ENCODE measurements around the gene LGALS9C. TPM values are rescaled to one million over a fixed set of nuclear protein-coding genes. Genes with fewer than 3 reads are reported as not detected.
"Not testable (repeated sequence)": the region's sequence is repeated elsewhere in the genome, so short reads cannot be mapped to it uniquely, and the experiment has no call there.

The LGALS9C gene
- total RNA-seq, 1 experiment from 2014 or later, result not detected

- DNase-seq (ENCODE audit: low read depth), result not testable (repeated sequence)
These were observed 52.4 kb downstream of the LGALS9C start for GRCh38 chr17:18528899-18529500.

GRCh38 chr17:18530405-18530804, 53.8 kb downstream of the LGALS9C start:
- DNase-seq (ENCODE audit: low read depth), result not testable (repeated sequence)

GRCh38 chr17:18542234-18542633, 65.6 kb downstream of the LGALS9C start:
- DNase-seq (ENCODE audit: low read depth), result not testable (repeated sequence)

- not testable (repeated sequence) for DNase-seq (ENCODE audit: low read depth)
These were observed 66.3 kb downstream of the LGALS9C start for GRCh38 chr17:18542907-18543306.

Other genes starting within 250 kb of the LGALS9C start
- gene FLII, start 218.1 kb upstream of the LGALS9C start, total RNA-seq (2014; rRNA removed; shearing (Covaris generic)), result 130 and 143 TPM in 2 replicates
- gene MIEF2, start 216.1 kb upstream of the LGALS9C start, total RNA-seq (2014; rRNA removed; shearing (Covaris generic)), result 4.6 and 4.8 TPM in 2 replicates
- gene TOP3A, start 161.8 kb upstream of the LGALS9C start, total RNA-seq (2014; rRNA removed; shearing (Covaris generic)), result 22.7 and 27.7 TPM in 2 replicates
- 5.6 and 5.9 TPM in 2 replicates for gene SMCR8, start 161.5 kb upstream of the LGALS9C start, total RNA-seq (2014; rRNA removed; shearing (Covaris generic))
- gene SHMT1, start 113.2 kb upstream of the LGALS9C start, total RNA-seq (2014; rRNA removed; shearing (Covaris generic)), result 19.0 and 19.3 TPM in 2 replicates
- not detected in 2 replicates for gene EVPLL, start 99.0 kb upstream of the LGALS9C start, total RNA-seq (2014; rRNA removed; shearing (Covaris generic))
- not detected in 2 replicates for gene TBC1D28, start 167.6 kb downstream of the LGALS9C start, total RNA-seq (2014; rRNA removed; shearing (Covaris generic))
- gene FOXO3B, start 205.5 kb downstream of the LGALS9C start, total RNA-seq (2014; rRNA removed; shearing (Covaris generic)), result 0.98 and 1.6 TPM in 2 replicates

Data from RPMI7951 (cell line).